ENCODE data around the gene MYO7A. TPM values are rescaled to one million over a fixed set of nuclear protein-coding genes. Genes with fewer than 3 reads are reported as not detected.

Gene MYO7A
- total and polyA plus RNA-seq, 2 donors (not counting 1 experiment from before 2014, with no cell fraction given) = 0.03 to 0.07 TPM

DNA sequence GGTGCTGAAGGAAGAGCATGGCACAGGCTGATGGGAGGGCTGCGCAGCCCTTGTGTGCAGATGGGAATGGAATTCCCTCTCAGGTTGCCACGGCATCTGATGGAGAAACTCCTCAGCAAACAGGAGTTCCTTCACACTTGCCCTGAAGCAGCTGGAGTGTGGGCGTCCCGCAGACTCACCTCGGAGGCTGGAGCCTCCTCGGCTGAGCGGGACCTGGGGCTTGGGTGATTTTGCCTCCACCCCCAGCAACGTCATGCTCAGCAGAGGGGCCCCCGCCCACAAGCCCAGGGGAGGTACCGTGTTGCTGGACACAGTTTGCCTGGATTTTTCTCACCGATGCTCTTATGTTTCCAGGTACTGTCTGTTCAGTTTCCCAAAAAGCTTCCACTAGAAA, 63.4 kb downstream of the MYO7A start:
- CTCF ChIA-PET = interaction anchor here (1.4 kb wide), 1 partner anchor 357 kb away, joined by 4 read pairs; no protein-coding TSS in a partner anchor

More for the DNA sequence above, 63.4 kb downstream of the MYO7A start:
- no peaks in the 10 kb centered on the region for H3K27me3 ChIP-seq (replicated peaks in 1 of 4; ENCODE audit: control extremely low read depth in 1 of 4, control insufficient read depth in 3 of 4, insufficient read depth in 4 of 4, low read length in 3 of 4)
- H3K9me3 Mint-ChIP-seq (ENCODE audit: insufficient read depth) = no peaks in the 10 kb centered on the region
- no peak overlapping the region for H3K27ac ChIP-seq (ENCODE audit: low read length in 2 of 2)
- peaks cover 0 to 2% (median 0%) of the 10 kb centered on the region in 3 donors for H3K9me3 ChIP-seq (ENCODE audit: control extremely low read depth in 1 of 3, control insufficient read depth in 2 of 3, insufficient read depth in 1 of 3, low read length in 2 of 3)
- H3K4me2 ChIP-seq (replicated peaks; ENCODE audit: low read depth, low read length, poor library complexity, severe bottlenecking) = no peak overlapping the region
- no peak overlapping the region for H3K9ac ChIP-seq (ENCODE audit: low read length)
- POLR2A ChIA-PET = no interaction called here
- no peak overlapping the region for H3K4me3 ChIP-seq (ENCODE audit: control extremely low read depth in 1 of 5, extremely low read depth in 1 of 5, insufficient read depth in 1 of 5, low read depth in 2 of 5, low read length in 4 of 5)
- peaks cover 2% of the 10 kb centered on the region for H3K79me2 ChIP-seq (ENCODE audit: control insufficient read depth, insufficient read depth, low read length)
- H3K4me1 Mint-ChIP-seq = no peaks in the 10 kb centered on the region
- no peak for DNase-seq
- no peaks in the 10 kb centered on the region for H3K36me3 ChIP-seq (replicated peaks in 1 of 2; ENCODE audit: control extremely low read depth in 1 of 2, control insufficient read depth in 1 of 2, extremely low read depth in 1 of 2, insufficient read depth in 2 of 2, low read length in 1 of 2)
- ATAC-seq (ENCODE audit: low read depth) = no peak
- H3K4me3 Mint-ChIP-seq = no peak overlapping the region
- WGBS (ENCODE audit: insufficient coverage) = 86% methylated on average over 11 of the region's 11 CpGs
- TF ChIP-seq EZH2 (IDR thresholded peaks at IDR 0.05; ENCODE audit: borderline replicate concordance, insufficient read depth, low read depth, low read length, poor library complexity, severe bottlenecking) = no peak
- no peak for TF ChIP-seq CTCF (IDR thresholded peaks at IDR 0.05)
- H3K27ac Mint-ChIP-seq = no peak overlapping the region
- intact Hi-C loops (cut with micrococcal nuclease) = no loop called here
- no peaks in the 10 kb centered on the region for H3K27me3 Mint-ChIP-seq
- no peaks in the 10 kb centered on the region for H4K20me1 ChIP-seq (ENCODE audit: control insufficient read depth, insufficient read depth, low read length, poor library complexity, severe bottlenecking)
- H2AFZ ChIP-seq (ENCODE audit: insufficient read depth, low read depth, low read length, poor library complexity, severe bottlenecking) = no peak overlapping the region
- no peaks in the 10 kb centered on the region for H3K4me1 ChIP-seq (ENCODE audit: control insufficient read depth in 2 of 2, insufficient read depth in 2 of 2, low read length in 2 of 2)
